AG04449 (cell line): ENCODE measurements around the gene PDLIM4.

Experiments
- CTCF ChIA-PET: fragments of 350-600 bp; formaldehyde crosslinking; extraction: SDS; loops from one replicate; lab custom pipeline; 2021; ENCODE audit warnings: antibody characterized with exemption; lab: Yijun Ruan, JAX
- POLR2A ChIA-PET: fragments of 400-600, 350-600 bp; formaldehyde crosslinking; extraction: SDS; loops from one replicate; lab custom pipeline; 2020; ENCODE audit warnings: antibody characterized with exemption, inconsistent platforms; lab: Yijun Ruan, JAX
- DNase-seq: peaks from one replicate; pipeline ENCODE4 v3.0.0-alpha.2; 2010; ENCODE audit warnings: low read depth, low spot score
- H3K4me3 ChIP-seq: 2 replicates; pipeline ENCODE4 v1.5.1; 2011; ENCODE audit warnings: low read depth, mild to moderate bottlenecking, control low read depth, low read length
- TF ChIP-seq, protein P1 (sequence below): IDR thresholded peaks from one replicate; pipeline ENCODE4 v1.5.1; 2011; ENCODE audit warnings: mild to moderate bottlenecking, moderate library complexity, low read length, control low read depth, inconsistent platforms; ENCODE audit not compliant: insufficient read depth; ENCODE audit errors: missing control alignments

Gene PDLIM4

DNA sequence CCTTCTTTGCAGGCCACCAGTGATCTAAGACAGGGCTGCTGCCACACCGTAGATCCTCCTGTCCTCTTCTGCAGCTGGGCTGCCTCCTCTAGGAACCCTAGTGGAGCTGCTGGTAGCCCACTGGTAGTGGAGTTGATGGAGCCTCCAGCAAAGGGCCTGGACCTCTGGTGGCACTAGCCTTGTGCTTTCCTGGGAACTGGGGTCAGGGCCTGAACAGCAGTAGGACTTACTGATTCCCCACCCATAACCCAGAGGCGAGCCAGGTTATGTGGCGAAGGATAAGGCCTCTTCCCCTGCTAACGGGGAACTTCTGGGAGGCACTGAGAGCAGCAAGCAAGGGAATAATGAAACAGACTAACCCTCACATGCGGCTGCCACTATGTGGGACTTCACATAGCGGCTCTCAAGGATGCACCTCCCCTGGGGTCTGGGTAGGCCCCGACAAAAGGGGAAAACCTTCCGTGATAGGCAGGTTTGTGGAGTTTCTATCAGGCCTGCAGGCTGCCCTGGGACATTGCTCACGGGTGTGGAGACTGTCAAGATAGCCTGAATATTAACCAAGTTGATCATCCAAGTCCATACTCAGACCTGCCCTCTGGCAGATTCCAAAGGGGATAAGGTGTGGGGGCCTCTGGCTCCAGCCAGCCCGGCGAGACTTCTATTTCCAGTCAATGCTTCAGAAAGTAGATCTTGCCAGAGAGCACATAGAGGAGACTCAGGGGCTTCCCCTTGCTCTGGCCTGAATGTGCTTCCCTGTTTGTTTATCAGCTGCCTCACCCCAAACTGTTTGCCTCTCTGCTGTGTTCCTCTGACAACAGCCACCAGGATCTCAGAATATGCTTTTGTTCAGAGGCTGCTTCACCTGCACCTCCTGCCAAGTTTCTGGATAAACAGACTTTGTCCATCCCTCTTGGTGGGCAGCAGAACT is 44.1 kb downstream of the PDLIM4 start:
- no peak for DNase-seq
- CTCF ChIA-PET = no interaction called here
- H3K4me3 ChIP-seq = no peak overlapping the region
- POLR2A ChIA-PET = no interaction called here
- TF ChIP-seq, protein P1, sequence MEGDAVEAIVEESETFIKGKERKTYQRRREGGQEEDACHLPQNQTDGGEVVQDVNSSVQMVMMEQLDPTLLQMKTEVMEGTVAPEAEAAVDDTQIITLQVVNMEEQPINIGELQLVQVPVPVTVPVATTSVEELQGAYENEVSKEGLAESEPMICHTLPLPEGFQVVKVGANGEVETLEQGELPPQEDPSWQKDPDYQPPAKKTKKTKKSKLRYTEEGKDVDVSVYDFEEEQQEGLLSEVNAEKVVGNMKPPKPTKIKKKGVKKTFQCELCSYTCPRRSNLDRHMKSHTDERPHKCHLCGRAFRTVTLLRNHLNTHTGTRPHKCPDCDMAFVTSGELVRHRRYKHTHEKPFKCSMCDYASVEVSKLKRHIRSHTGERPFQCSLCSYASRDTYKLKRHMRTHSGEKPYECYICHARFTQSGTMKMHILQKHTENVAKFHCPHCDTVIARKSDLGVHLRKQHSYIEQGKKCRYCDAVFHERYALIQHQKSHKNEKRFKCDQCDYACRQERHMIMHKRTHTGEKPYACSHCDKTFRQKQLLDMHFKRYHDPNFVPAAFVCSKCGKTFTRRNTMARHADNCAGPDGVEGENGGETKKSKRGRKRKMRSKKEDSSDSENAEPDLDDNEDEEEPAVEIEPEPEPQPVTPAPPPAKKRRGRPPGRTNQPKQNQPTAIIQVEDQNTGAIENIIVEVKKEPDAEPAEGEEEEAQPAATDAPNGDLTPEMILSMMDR = no peak

DNA sequence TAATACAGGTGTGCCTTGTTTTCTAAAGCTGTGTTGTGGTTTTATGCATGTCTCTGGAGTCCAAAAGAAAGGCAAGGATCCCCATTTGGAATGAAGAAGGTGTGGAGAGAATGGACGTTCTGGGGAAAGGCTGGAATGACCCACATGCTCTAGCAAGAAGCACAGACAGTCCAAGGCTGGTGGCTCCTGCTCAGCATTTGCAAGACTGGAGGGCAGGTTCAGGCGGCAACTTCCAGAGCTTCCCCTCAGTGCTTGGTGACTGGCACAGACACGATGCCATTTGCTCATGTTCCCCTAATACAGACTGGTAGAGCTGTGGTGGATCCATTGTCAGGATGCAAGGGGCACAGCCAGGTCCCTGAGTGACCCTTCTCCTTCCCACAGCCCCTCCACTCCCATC is 44.9 kb downstream of the PDLIM4 start:
- H3K4me3 ChIP-seq = no peak overlapping the region
- ChIA-PET CTCF (interaction anchor here (1.3 to 3.5 kb wide), 2 partner anchors 9 to 14 kb away, joined by 3 to 13 read pairs; partner anchors contain the start of gene SLC22A4), POLR2A (no interaction called here)
- TF ChIP-seq, protein P1 = no peak
- no peak for DNase-seq

DNA sequence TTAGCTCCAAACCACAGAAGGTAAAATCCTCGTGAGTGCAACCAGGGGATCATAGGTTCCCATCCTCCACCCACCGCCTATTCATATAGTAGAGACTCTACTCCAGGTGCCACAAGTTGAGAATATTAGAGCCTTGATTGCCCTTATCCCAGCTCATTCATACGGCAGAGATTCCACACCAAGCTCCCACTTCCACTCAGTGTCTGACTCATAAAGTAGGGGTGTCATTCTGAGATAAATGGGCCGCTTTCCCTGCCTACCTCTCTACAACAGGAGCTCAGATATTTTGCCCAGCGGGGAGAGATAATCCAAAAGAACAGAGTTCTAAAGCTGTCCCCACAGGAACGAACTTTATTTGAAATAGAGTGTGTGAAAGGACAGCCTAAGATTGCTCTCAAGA is 46.1 kb downstream of the PDLIM4 start:
- ChIA-PET POLR2A (interaction anchor here (1.2 kb wide), 1 partner anchor 10 kb away, joined by 4 read pairs; the partner anchor contains the start of gene SLC22A4), CTCF (interaction anchor here (1.2 to 3.5 kb wide), 5 partner anchors 10 to 124 kb away, joined by 3 to 13 read pairs (median 3); partner anchors contain the start of gene SLC22A4)
- no peak overlapping the region for H3K4me3 ChIP-seq
- TF ChIP-seq, protein P1 = no peak
- DNase-seq = no peak

DNA sequence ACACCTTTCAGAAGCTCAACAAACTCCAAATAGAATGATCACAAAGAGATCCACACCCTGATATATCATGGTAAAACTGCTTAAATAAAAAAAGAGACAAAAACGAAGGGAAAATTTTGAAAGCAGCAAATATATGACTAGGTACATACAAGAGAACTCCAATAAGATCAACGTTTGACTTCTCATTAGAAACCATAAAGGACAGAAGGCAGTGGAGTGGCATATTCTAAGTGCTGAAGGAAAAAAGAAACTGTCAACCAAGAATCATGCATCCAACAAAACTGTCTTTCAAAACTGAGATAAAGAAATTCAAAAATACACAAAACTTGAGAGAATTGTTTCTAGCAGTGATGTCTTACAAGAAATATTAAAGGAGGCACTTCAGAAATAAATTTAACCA is 47.9 kb downstream of the PDLIM4 start:
- DNase-seq = no peak
- H3K4me3 ChIP-seq = no peak overlapping the region
- POLR2A ChIA-PET = no interaction called here
- CTCF ChIA-PET = interaction anchor here (3.5 kb wide), 1 partner anchor 12 kb away, joined by 13 read pairs; the partner anchor contains the start of gene SLC22A4
- TF ChIP-seq, protein P1 = no peak

DNA sequence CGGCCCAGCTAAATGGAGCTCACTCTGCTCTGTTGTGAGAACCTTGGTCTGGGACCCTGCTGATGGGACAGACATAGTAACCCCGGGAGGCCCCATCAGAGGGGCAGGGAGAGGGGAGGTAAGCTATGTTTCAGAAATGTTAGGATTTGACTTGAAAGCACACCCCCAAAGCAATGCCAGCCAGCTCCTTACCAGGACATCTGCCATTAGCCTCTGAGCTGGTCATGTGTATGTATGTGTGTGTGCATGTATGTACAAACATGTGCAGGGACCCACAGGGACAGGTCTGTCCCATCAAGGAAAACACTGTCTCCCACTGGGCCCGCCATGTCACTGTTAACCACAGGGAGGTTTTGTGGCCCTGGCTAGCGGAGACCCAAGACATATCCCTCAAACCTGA is 51.2 kb downstream of the PDLIM4 start:
- ChIA-PET POLR2A (no interaction called here), CTCF (interaction anchor here (0.7 to 1.1 kb wide), 2 partner anchors 8 to 129 kb away, joined by 3 read pairs; no protein-coding TSS in a partner anchor)
- DNase-seq = no peak
- TF ChIP-seq, protein P1 = no peak
- H3K4me3 ChIP-seq = no peak overlapping the region

DNA sequence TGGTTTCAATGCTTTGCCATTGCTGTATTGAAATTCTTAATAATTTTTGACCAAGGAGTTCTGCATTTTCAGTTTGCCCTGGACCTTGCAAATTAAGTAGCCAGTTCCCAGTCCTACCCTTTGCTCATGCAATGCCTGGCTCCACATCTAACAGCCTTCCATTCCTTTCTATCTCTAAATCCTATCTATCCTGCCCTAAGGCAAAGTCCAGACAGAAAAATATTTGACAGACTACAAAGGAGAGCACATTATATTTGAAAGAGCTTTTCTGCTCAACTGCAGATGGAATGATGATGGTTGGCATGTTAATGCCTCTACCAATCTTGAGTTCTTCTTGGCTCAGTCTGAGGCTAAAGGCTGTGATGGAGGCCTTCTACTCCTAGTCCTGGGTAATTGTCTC is 52.2 kb downstream of the PDLIM4 start:
- ChIA-PET POLR2A (interaction anchor here (0.6 kb wide), 1 partner anchor 631 kb away, joined by 3 read pairs; no protein-coding TSS in a partner anchor), CTCF (interaction anchor here (1.2 to 1.3 kb wide), 2 partner anchors 37 to 72 kb away, joined by 4 to 7 read pairs; no protein-coding TSS in a partner anchor)
- TF ChIP-seq, protein P1 = no peak
- no peak for DNase-seq
- no peak overlapping the region for H3K4me3 ChIP-seq
